CD4-positive, alpha-beta T cell treated with Interleukin-6 for 4 hours (primary cell): ENCODE data around the gene COPB2.
A peak's percentile ranks its signal among the peaks of the same experiment; 100 is the strongest.
"Not testable (repeated sequence)": the region's sequence is repeated elsewhere in the genome, so short reads cannot be mapped to it uniquely, and the experiment has no call there.

Experiments used
- DNase-seq: peaks from one replicate; pipeline ENCODE4 v3.0.0-alpha.2; 2020; ENCODE audit warnings: mixed read lengths

Gene COPB2

DNA sequence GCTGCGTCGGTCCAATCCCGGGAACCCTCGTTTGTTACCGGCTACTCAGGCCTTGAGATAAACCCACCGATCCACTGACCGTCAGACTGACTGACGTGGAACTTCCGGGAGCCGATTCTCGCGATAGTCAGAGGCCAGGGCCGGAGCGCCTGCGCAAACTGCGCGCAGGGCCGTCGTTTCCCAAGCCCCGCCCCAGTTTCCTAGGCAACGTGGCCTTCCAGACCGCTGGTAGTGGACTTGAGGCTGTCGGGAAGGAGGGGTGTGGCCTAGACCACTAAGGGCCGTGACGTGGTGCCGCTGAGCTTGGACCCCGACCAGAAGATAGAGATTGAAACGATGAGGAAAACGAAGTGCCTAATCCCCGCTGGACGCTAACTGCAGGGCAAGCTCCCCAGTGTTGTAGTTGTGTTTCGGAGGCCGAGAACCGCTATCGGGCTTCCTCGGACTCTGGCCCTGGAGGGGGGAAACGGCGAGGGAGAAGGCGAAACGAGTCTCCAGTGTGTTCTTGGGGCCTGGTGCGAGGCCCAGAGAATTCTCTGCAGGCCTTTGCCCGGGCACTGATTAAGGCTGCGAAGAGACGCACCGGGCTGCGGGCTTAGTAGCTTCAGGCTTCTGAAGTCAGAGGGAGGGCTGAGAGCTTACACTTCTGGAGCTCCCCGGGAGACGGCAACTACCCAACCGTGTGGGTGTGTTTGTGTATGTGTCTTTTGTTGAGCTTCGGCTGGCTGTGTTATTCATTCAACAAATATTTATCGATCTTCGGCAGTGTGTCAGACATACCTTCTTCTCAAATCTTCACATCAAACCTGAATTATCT is at the start of gene COPB2:
Gene COPB2 (minus strand): TSS at position 96 of the 817 bp plus-strand sequence. CDS start 97 bp downstream, outside the sequence.
- peak; percentile 97 for DNase-seq

GRCh38 chr3:139434764-139435307 is 45.4 kb upstream of the COPB2 start:
- DNase-seq: no peak

DNA sequence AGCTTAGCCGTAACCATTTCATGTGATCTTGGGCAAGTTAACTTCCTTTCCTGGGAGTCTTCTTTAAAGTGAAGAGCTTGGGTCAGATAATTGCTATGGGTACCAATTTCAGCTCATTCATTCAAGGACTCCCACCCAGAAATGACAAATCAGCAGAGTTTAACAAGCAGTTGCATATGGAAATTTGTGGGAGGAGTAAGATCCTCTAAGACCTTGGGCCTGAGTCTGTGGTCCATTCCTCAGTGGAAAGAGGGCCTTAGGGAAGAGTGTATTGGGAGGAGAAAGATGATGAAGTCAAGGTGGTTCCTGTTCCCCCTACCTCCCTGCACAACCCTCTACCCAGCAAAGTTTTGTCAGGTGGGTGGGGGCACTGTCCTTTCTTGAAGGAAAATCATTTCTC is 44.8 kb upstream of the COPB2 start:
- no peak for DNase-seq

DNA sequence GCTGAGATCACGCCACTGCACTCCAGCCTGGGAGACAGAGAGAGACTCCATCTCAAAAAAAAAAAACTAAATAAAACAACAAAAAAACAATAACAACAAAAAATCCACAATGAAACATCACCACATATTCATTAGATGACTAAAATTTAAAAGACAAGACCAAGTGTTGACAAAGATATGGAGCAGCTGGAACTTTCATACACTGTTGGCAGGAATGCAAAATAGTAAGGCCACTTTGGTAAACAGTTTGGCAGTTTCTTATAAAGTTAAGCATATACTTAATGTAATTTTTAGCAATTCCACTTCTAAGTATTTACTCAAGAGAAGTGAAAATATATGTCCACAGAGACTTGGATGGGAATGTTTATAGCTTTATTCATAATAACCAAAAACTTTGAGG is 43.6 kb upstream of the COPB2 start:
- DNase-seq: no peak

GRCh38 chr3:139430493-139430892 is 41.0 kb upstream of the COPB2 start:
- DNase-seq: no peak

- no peak for DNase-seq
These were observed 38.0 kb upstream of the COPB2 start for GRCh38 chr3:139427283-139428060.

DNA sequence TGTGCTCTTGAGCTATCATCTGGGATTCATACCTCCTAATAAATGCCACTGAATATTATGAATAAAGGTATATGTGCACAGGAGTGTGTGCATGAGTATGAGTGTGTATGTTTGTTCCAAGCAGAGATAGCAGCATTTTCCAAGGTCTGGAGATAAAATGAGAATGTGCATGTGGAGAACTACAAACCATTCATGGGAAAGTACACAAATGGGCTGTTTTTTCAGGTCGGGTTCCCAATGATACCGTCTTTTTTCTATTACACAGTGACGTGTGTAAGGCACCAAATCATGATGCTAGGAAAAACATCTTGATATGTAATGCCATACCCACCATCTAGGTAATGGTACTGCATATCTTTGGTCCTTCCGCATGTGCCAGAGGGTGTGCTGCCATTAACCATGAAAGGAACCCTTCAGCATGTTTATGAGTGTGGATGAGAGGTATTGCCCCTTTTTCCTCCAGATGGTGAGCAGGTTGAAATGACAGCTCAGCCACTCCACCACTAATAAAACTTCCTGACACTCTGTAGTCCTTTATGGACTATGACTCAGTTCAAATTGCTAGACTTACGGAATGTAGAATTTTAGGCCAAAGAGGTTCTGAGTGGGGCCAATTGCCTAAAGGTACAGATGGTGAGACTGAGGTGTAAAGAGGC is 36.4 kb upstream of the COPB2 start:
- DNase-seq: no peak

- DNase-seq: no peak
These were observed 33.8 kb upstream of the COPB2 start for GRCh38 chr3:139423232-139423631.

- DNase-seq: no peak
These were observed 32.0 kb upstream of the COPB2 start for GRCh38 chr3:139421460-139421859.

DNA sequence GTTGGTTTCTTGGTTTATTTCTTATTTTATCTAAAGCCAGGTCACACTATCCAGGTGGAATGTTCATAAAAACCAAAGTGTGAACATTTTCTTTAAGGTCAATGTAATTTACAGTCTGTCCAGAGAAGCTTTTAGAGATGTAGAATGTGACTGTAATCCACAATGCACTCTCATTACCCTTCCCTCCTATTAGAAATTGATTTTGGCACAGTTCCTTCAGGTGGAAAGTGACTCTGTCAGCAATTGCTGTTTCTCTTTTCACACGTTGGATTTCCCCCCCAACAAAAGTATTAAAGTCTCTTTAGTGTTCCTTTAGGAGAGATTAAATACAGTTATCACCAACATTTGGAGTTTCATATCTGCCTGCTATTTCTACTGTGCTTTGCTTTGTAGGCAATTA is 31.6 kb upstream of the COPB2 start:
- DNase-seq: no peak

GRCh38 chr3:139418144-139418543 is 28.7 kb upstream of the COPB2 start:
- DNase-seq: no peak

DNA sequence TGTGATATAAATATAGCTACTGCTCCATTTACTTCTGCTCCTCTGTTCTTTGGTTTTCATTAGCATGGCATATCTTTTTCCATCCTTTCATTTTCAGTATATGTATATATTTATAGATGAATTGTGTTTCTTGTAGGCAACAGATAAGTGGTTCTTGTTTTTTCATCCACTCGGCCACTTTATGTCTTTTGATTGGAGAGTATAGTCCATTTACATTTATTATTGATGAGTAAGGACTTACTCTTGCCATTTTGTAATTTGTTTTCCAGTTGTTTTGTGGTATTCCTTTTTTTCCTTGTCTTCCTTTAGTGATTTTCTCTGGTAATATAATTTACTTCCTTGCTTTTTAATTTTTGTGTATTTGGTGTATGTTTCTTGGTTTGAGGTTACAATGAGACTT is 26.8 kb upstream of the COPB2 start:
- DNase-seq: no peak

DNA sequence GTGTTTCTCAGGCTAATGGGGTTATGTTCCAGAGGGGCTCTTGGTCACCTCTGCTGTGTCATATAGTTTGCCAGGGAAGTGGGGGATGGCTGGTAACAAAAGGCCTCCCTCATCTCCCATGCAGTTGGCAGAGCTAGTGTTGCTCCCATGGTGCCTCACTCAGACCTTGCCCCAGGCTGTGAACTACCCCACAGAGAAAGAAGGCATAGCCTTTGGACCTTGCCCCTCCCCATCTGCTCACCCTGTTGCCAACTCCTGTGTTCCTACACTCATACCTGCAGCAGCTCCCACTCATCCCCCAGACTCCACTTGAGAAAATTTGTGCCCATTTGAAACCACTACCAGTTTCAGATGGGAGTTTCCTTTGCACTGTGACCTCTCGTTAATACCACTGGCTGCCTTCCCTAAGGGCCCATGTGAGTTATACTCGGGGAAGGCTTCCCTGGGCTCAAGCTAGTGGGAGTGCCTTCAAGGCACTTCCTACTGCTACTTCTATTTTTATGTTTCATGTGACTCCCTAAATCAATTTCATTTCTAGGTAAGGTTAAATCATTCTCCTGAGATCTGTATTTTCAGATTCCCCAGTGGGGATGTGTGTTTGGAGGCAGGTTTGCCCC is 25.3 kb upstream of the COPB2 start:
- no peak for DNase-seq

DNA sequence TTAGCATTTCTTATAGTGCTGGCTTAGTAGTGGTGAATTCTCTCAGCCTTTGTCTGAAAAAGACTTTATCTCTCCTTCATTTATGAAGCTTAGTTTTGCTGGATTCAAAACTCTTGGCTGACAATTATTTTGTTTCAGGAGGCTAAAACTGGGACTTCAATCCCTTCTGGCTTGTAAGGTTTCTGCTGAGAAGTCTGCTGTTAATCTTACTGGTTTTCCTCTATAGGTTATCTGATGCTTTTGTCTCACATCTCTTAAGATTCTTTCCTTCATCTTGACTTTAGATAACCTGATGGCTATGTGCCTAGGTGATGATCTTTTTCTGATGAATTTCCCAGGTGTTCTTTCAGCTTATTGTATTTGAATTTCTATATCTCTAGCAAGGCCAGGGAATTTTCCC is 23.4 kb upstream of the COPB2 start:
- not testable (repeated sequence) for DNase-seq

DNA sequence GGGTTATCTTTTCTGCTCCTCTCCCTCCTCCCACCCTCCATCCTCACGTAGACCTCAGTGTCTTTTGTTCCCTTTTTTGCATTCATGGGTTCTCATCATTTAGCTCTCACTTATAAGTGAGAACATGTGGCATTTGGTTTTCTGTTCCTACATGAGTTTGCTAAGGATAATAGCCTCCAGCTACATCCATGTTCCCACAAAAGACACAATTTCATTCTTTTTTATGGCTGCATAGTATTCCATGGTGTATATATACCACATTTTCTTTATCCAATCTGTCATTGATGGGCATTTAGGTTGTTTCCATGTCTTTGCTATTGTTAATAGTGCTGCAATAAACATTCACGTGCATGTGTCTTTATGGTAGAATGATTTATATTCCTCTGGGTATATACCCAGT is 11.7 kb upstream of the COPB2 start:
- DNase-seq: not testable (repeated sequence)

DNA sequence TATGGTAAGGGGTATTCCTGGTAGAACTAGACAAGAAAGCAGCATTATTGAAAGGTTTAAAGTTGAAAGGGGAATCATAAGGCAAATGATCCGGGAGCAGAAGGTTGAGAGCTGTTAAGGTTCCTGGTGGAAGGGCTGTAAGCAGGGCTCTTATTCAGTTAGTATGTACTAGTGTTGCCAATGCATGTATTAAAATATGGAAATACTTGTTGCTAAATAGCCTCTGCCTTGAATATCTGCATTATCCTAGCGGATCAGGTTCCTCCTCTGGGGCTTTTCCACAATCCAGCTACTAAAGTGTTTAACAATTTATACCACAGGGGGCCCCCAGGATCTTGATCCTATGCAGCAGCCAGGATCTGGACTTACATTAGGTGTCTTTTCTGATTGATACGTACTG is 7.3 kb upstream of the COPB2 start:
- no peak for DNase-seq

- no peak for DNase-seq
These were observed 4.7 kb upstream of the COPB2 start for GRCh38 chr3:139394116-139394515.

- peak; percentile 33 for DNase-seq
These were observed 461 bp downstream of the COPB2 start for GRCh38 chr3:139388821-139389551.

GRCh38 chr3:139388077-139388476 is 1.4 kb downstream of the COPB2 start:
- DNase-seq: no peak

- DNase-seq: not testable (repeated sequence)
These were observed 7.2 kb downstream of the COPB2 start for GRCh38 chr3:139382291-139382690.

DNA sequence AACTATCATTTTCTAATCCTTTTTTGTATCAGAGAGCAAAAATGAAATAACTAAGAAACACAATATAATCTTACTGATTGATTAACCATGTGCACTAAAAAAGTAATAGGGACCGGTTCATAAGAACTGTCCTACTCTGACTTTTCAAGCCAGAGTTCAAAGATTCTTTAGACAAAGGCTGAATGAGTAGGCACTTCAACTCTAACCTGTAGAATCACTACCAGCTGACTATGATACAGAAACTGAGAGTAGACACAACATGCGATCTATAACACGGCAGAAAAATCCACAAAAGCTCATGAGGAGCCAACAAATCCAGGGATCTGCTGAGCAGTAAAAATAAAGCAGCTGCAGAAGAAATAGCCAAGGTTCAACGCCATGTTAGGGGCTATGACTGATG is 8.9 kb downstream of the COPB2 start:
- no peak for DNase-seq

- DNase-seq: no peak
These were observed 10.7 kb downstream of the COPB2 start for GRCh38 chr3:139378587-139379241.
